ENCODE measurements around the gene FAM83G.

- TF ChIP-seq, protein P1, sequence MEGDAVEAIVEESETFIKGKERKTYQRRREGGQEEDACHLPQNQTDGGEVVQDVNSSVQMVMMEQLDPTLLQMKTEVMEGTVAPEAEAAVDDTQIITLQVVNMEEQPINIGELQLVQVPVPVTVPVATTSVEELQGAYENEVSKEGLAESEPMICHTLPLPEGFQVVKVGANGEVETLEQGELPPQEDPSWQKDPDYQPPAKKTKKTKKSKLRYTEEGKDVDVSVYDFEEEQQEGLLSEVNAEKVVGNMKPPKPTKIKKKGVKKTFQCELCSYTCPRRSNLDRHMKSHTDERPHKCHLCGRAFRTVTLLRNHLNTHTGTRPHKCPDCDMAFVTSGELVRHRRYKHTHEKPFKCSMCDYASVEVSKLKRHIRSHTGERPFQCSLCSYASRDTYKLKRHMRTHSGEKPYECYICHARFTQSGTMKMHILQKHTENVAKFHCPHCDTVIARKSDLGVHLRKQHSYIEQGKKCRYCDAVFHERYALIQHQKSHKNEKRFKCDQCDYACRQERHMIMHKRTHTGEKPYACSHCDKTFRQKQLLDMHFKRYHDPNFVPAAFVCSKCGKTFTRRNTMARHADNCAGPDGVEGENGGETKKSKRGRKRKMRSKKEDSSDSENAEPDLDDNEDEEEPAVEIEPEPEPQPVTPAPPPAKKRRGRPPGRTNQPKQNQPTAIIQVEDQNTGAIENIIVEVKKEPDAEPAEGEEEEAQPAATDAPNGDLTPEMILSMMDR (IDR thresholded peaks at IDR 0.05; ENCODE audit: insufficient read depth, low read depth, low read length): no peak
- TF ChIP-seq EZH2 (IDR thresholded peaks at IDR 0.05; ENCODE audit: insufficient read depth, low read length): no peak
Measured at GRCh38 chr17:19013226-19013625, 8.7 kb upstream of the FAM83G start.

All from astrocyte (in vitro differentiated cells and primary cell).